Hindlimb muscle (tissue), 1 donor: Measurements from ENCODE around the gene CEP97. TPM values are rescaled to one million over a fixed set of nuclear protein-coding genes. Genes with fewer than 3 reads are reported as not detected.
"Not testable (repeated sequence)": the region's sequence is repeated elsewhere in the genome, so short reads cannot be mapped to it uniquely, and the experiment has no call there.

ENCODE experiments used
- DNase-seq: peaks from one replicate; pipeline ENCODE4 v3.0.0-alpha.2; 2013
- polyA plus RNA-seq: library from polyadenylated mRNA; unstranded; fragments of 120-200 nt; gene quantifications from one replicate; pipeline ENCODE4 v1.2.1, GENCODE V29; 2013; ENCODE audit not compliant: insufficient read length

The CEP97 gene
- polyA plus RNA-seq, 1 donor = 12.4 TPM

DNA sequence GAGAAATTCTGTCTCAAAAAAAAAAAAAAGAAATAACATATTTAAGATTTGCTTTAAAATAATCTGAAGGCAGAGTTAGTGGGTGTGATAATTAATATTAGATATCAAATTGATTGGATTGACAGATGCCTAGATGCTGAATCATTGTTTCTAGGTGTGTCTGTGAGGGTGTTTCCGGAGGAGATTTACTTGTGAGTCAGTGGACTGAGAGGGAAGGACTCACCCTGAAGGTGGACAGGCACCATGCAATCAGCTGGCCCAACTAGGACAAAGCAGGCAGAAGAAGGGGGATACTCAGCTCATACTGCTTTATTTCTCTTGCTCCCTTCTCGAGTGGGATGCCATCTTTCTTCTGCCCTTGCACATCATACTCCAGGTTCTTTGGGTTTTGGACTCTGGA lies 21.2 kb upstream of the CEP97 start:
- no peak for DNase-seq

DNA sequence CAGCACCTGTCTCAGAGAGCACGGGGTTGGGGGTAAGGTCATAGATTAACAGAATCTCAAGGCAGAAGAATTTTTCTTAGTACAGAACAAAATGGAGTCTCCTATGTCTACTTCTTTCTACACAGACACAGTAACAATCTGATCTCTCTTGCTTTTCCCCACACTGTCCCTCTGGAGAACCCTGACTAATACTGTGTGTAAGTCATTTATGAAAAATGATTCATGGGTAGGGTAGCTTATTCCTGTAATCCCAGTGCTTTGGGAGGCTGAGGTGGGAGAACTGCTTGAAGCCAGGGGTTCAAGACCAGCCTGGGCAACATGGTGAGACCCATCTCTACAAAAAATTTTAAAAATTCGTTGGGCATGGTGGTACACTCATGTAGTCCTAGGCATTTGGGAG lies 19.8 kb upstream of the CEP97 start:
- not testable (repeated sequence) for DNase-seq

DNA sequence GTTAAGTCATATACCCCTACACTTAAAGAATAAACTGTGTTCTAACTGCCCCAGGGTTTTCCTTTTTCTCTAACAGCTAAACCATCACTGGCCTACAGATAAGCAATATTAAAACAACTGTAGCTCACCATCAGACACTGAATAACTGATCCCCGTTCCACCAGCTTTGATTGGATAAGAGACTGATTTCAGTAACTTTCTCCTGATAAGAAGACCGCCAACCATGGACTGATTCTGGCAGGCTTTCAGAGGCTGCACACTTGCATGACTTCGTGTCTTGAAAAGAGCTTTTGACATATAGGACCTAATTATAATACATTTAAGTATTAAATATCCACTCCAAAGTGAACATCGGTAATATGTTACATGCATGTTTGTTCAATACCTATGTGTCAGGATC lies 15.3 kb upstream of the CEP97 start:
- no peak for DNase-seq

DNA sequence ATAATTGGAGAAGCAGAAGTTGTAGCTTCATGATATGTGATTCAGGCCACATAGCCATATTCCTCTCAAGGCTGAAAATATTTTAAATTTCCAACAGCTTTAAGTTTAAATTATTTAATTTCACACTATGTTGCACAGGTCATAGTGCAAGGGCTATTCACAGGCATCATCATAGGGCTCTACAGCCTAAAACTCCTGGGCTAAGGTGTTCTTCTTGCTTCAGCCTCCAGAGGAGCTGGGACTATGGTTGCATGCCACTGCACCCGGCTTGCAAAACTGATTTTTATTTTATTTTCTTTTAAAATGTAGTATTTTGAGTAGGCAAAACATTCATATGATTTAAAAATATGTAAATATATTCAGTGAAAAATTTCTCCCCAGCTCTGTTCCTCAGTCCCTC lies 6.0 kb upstream of the CEP97 start:
- no peak for DNase-seq

DNA sequence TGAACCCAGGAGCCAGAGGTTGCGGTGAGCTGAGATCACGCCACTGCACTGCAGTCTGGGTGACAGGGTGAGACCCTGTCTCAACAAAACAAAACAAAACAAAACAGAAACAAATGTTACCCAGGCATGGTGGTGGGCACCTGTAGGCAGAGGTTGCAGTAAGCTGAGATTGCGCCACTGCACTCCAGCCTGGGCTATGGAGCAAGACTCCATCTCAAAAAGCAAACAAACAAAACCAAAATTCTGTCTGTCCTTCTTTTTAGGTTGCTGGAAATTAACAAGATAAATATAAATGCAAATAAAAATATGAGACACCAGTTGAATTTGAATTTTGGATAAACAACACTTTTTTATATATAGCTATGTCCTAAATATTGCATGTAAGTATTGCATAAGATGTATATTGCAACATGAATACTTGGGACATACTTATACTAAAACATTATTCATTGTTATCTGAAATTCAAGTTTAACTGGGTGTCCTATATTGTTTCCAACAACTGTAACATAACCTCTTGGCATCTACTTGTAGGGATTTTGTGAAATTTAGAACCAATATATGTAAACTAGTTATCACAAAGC lies 4.7 kb upstream of the CEP97 start:
- no peak for DNase-seq

DNA sequence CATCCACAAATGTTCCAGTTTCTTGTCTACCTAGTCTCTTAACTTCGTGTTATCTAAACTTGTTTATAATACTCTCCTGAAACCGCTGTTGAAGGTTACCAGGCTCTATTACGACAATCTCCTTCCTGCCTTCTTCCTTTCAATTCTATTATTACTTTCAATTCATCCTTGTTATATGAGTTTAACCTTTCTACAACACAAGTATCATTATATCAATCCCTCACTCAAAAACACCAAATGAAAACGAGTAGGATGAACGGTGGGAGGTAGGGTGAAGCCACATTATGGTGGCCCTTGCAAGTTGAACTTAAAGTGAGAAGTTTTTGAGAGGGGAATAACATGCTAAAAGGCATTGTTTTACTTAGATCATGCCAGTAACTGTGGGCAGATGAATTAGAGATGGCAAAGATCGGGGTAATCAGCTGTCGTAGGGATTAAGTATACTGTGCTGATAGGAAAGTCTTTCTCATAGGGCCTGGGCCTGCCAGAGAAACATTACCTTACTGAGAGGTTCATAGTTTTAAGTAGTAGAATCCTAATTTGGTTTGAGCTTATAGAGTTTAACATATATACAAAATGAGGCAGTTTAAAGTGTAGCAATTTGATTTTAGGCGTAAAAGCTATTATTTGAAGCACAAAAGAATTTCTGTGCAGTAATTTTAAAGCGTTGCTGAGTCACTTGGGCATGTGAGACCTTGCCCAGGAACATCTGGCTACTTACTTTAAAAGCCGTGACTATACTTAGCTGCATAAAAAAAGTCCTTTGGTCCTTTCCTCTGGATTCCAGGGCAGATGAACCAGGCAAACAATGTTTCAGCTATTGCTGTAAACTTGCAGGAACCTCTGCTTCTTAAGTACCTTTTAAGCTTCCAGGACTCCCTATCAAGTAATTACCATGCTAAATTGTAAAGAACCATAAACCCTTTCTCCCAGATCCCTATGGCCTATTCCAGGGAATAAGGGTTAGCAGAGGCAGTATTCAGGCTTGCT lies 3.3 kb upstream of the CEP97 start:
- DNase-seq = no peak

DNA sequence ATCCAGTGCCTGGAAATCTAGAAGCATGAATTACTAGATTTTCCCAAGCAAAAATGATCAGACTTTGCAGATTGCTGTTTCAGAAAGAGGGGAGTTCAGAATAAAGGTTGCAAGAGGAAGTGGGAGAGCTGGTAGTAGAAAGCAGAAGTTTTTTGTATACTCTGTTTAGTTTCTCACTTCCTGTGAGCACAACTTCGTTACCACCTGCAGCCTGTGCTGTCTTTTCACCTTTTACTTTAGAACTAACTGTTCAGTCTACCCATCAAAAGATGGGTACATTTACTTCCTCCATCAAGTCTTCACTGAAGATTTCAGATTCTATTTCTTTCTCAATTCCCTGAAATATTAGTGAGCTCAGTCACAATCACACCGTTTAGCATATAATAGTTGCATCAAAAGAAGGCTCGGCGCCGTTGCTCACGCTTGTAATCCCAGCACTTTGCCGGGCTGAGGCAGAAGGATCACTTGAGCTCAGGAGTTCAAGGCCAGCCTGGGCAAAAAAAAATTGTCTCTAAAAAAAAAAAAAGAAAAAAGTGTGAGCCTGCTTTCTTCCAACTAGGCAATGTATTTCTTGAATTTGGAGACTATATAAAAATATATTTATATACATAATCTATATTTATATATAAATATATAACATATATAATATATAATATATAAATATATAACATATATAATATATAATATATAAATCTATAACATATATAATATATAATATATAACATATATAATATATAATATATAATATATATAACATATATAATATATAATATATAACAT lies 1.8 kb upstream of the CEP97 start:
- no peak for DNase-seq

DNA sequence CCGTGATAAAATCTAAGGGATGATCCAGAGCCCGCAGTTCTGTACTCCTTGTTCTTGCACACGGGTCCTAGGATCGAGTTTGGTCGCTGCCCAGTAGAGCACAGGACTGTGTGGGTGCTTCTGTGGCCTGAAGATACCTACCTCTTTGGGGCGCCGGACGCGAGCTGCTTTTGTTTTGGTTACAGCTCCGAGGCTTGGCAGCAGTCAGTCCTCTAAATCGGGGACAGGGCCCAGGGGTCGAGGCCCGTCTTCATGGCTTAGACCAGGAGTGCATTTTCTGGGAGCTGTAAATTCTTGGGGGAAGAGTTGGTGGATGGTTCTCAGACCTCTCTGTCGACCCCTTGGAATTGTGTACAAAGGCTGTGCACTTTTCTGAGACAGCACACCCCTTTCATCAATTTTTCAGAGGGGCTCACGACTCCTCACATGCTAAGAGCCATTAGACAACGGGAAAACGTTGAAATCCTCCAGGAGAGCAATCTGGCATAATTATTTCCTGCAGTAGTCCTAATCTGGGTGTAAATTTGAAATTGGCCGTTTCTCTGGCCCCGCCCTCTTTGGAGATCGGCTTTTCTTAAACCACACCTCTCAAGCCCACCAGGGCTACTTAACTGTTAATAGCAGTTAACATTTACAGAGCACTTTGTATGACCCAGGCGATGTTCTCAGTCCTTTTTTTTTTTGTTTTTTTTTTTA lies 928 bp downstream of the CEP97 start:
- DNase-seq = peak; percentile 38

DNA sequence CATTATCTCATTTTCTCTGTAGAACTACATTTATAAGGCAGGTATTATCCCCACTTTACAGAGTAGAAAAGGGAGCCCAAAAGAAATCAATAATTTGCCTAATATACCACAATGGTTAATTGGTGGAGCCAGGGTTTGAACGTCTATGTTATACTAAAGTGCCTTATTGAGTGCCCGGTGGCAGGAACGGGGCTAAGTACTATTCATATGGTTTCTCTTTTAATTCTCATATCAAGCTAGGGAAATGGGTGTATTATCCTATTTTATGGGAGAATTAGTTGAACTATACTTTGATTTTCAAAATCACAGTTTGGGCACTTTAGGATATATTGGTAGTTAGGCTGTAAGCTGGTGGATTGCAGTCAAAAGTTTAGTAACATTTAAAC lies 1.5 kb downstream of the CEP97 start:
- no peak for DNase-seq

DNA sequence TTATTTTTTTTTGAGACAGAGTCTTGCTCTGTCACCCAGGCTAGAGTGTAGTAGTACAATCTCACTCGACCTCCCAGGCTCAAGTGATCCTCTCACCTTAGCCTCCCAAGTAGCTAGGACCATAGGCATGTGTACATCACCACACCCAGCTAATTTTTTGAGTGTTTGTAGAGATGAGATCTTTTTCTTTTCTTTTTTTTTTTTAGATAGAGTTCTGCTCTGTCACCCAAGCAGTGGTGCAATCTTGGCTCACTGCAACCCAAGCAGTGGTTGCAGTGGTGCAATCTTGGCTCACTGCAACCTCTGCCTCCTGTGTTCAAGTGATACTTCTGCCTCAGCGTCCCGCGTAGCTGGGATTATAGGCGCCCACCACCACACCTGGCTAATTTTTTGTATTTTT lies 5.2 kb downstream of the CEP97 start:
- DNase-seq = no peak

DNA sequence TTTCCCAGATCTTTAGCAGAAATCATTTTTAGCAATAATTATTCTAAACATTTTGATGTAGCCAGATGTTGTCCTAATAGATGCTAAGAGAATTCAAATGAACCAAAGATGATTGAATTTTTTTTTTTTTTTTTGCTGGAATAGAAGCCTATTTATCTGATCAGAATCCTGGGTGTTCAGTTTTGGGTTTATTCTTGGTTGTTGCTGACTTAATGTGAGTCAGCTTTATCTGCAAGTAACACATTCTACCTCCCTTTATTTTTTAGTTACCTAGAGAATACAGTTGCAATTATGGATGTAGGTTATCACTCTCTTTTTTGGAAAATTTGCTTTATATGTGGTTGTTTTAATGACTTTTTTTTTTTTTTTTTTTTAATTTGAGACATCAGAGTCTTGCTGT lies 6.4 kb downstream of the CEP97 start:
- no peak for DNase-seq

DNA sequence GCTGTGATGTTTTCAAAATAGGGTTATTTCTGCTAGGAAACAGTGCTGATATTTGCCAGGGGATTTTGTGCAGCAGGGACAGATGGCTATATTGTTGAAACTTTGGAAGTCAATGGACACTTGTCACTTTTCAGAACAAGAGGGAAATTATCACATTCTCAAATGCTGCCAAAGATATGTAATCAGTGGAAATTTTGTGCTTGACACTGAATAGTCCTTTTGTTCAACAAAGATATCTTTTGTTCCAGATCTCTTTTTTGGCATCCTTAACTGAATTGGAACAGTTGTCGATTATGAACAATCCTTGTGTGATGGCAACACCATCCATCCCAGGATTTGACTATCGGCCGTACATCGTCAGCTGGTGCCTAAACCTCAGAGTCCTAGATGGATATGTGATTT lies 7.8 kb downstream of the CEP97 start:
- DNase-seq = no peak

DNA sequence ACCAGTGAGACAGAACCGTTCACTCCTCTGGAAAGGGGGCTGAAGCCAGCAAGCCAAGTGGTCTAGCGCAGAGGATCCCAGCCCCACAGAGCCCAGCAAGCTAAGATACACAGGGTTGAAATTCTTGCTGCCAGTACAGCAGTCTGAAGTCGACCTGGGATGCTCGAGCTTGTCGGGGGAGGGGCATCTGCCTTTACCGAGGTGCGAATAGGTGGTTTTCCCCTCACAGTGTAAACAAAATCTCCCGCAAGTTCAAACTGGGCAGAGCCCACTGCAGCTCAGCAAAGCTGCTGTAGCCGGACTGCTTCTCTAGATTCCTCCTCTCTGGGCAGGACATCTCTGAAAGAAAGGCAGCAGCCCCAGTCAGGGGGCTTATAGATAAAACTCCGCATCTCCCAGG lies 11.4 kb downstream of the CEP97 start:
- DNase-seq = no peak

DNA sequence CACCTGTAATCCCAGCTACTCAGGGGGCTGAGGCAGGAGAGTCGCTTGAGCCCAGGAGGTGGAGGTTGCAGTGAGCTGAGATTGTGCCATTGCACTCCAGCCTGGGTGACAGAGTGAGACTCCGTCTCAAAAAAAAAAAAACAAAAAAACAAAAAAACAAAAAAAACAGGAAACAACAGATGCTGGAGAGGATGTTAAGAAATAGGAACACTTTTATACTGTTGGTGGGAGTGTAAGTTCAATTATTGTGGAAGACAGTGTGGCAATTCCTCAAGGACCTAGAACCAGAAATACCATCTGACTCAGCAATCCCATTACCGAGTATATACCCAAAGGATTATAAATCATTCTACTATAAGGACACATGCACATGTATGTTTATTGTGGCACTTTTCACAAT lies 17.5 kb downstream of the CEP97 start:
- not testable (repeated sequence) for DNase-seq

DNA sequence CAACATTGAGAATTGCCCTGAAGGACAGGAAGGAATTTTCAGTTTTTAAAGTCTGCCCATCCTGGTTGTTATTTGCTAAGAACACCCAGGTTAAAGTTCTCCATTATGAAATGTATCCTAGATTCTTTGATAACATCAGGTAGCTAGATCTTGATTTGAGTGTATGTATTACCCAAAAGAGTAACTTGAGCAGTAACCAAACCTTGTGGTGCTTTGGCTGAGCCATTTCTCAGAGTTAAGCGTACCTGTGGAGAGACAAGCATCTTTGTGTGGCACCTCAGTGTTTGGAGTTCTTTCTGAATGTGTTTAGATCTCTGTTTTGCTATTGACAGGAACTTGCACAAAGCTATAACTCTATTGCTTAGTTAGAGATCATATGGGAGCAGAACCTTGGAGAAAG lies 20.4 kb downstream of the CEP97 start:
- DNase-seq = no peak

DNA sequence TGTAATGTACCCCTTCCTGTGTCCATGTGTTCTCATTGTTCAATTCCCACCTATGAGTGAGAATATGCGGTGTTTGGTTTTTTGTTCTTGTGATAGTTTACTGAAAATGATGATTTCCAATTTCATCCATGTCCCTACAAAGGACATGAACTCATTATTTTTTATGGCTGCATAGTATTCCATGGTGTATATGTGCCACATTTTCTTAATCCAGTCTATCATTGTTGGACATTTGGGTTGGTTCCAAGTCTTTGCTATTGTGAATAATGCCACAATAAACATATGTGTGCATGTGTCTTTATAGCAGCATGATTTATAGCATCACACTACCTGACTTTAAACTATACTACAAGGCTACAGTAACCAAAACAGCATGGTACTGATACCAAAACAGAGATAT lies 21.5 kb downstream of the CEP97 start:
- not testable (repeated sequence) for DNase-seq

DNA sequence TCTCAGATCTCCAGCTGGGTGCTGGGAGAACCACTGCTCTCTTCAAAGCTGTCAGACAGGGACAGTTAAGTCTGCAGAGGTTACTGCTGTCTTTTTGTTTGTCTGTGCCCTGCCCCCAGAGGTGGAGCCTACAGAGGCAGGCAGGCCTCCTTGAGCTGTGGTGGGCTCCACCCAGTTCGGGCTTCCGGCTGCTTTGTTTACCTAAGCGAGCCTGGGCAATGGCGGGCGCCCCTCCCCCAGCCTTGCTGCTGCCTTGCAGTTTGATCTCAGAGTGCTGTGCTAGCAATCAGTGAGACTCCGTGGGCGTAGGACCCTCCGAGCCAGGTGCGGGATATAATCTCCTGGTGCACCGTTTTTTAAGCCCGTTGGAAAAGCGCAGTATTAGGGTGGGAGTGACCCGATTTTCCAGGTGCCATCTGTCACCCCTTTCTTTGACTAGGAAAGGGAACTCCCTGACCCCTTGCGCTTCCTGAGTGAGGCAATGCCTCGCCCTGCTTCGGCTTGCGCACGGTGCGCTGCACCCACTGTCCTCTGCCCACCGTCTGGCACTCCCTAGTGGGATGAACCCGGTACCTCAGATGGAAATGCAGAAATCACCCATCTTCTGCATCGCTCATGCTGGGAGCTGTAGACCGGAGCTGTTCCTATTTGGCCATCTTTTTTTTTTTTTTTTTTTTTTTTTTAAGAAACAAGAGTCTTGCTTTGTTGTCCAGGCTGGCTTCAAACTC lies 29.1 kb downstream of the CEP97 start:
- not testable (repeated sequence) for DNase-seq

DNA sequence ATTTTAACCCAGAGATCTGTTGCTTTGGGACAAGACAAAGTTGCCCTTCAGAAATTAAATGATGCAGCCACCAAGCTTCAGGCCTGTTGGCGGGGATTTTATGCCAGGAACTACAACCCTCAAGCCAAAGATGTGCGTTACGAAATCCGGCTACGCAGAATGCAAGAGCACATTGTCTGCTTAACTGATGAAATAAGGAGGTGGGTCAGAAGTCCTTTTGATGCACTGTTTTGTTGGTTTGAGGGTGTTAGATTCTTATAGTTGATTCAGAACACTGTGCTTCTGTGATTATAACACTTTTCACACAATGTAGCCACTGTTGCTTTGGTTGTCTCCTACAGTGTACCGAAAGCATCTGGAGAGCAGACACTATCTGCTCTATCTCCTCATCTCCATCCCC lies 33.8 kb downstream of the CEP97 start:
- DNase-seq = no peak

DNA sequence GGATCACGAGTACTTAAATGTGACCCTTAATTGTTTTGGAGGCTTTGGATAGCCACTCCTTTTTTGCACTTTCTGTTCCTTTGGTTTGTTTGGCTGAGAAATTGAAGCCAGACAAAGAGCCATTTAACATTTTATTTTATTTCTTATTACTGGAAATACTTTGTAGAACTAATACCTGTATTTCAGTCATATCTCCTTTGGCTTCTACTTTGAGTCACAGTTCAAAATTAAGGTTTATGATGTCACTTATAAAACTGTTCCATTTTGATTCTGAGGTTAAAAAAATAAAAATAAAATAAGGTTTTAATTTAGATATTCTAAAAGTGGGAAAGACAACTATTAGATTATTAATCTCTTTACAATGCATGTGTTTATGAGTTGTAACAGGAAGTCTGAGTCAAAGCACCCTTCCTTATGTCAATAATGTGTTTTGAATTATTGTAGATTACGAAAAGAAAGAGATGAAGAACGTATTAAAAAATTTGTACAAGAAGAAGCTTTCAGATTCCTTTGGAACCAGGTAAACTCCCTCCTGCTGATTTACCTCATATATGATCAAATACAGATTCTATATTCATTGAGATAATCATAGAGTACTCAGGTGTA lies 37.7 kb downstream of the CEP97 start:
- DNase-seq = no peak

DNA sequence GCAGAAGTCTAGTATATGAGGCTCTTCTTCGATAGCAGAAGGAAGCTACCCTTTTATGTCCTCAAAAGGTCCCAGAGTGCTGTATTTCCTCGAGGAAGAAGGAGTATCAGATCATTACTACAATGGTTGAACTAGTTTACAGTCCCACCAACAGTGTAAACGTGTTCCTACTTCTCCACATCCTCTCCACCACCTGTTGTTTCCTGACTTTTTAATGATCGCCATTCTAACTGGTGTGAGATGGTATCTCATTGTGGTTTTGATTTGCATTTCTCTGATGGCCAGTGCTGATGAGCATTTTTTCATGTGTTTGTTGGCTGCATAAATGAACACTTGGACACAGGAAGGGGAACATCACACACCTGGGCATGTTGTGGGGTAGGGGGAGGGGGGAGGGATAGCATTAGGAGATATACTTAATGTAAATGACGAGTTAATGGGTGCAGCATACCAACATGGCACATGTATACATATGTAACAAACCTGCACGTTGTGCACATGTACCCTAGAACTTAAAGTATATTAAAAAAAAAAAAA lies 53.4 kb downstream of the CEP97 start:
- not testable (repeated sequence) for DNase-seq

DNA sequence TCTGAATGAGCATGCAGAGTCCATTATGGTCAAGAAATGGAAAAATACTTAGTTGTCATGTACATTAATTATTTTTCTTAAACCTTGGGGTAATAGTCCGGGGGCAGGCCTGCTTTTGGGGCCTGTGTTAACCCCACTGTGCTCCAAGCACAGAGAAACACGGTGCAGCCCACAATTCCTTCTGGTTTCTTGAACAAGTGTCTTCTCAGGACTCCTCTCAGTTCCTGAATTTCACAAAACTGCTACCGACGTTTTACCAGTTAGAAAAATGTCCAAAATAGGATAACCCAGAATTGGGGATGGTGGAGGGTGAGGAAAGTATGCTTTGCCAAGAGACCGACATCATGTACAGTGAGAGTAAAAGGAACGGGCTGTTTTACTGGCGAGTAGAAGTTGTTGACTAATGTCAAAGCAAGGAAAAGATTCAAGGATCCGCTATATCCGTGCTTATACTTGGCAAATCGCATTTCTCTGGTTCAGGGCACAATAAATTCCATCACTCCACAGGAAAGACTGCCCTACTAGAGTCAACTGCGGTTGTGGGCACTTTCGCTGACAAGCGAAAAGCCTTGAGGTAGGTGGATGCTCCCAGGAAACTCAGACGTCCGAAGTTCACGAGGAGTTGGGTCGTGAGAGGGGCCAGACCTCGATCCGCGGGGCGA lies 54.1 kb downstream of the CEP97 start:
- no peak for DNase-seq
